ENCODE results near the gene FMO2.

FMO2 gene, protein sequence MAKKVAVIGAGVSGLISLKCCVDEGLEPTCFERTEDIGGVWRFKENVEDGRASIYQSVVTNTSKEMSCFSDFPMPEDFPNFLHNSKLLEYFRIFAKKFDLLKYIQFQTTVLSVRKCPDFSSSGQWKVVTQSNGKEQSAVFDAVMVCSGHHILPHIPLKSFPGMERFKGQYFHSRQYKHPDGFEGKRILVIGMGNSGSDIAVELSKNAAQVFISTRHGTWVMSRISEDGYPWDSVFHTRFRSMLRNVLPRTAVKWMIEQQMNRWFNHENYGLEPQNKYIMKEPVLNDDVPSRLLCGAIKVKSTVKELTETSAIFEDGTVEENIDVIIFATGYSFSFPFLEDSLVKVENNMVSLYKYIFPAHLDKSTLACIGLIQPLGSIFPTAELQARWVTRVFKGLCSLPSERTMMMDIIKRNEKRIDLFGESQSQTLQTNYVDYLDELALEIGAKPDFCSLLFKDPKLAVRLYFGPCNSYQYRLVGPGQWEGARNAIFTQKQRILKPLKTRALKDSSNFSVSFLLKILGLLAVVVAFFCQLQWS

DNA sequence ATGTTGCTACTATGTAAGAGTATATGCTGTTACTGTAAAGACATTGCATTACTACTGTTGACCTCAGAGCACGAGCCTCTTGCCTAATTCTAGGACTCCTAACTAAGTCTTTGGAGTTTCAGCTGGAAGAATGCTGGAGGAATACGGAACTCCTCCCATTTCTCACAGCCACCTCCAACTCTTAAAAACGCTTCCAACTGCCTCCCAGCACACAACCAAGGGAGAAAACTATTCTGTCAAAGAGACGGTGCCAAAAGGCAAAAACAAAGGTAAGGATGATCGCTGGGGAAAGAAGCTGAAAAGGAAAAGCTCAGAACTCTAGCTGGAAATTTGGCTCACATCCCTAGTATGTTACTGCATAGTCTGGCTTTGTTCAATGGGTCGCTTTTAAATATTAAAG lies at the start of gene FMO2:
Gene FMO2, plus strand, starts transcription at position 210 of the 400 bp plus-strand sequence. CDS start 414 bp downstream, outside the sequence.
- no peak for DNase-seq (ENCODE audit: low read depth)

DNA sequence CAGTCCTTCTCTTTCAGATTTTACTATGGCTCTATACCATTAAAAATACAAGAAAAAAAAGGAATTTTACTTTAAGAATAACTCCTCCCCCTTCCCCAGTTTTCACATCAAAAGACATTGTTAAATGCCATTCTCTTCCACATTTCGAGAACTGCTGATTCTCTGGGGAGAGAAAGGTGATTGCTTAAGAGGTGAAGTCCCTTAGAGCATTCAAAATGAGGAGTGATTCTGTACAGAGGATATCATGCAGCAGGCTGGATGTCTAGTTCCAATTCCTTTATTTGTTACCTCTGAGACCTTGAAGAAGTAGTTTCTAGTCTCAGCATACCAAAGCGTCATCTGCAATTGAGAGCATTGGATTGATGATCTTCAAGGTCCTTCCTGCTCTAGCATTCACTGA lies 47.5 kb upstream of the FMO2 start:
- DNase-seq (ENCODE audit: low read depth), result no peak

GRCh38 chr1:171138980-171139379 lies 46.1 kb upstream of the FMO2 start:
- no peak for DNase-seq (ENCODE audit: low read depth)

DNA sequence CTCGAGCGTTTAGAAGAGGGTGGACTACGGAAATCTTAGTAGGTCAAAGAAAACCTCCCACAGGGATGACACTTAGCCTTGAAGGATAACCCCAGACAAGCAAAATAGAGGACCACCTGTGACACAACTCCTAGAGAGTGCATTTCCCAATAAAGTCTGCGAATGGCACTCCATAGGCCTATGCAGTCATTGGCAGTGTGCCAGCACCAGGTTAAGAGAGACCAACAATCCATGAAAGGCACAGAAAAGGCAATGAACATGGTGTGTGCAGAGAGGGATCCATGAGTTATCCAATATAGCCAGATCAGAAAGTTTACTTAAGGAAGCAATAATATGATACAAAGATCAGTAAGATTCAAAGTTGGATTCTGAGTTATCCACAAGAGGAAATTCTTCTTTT lies 45.2 kb upstream of the FMO2 start:
- DNase-seq (ENCODE audit: low read depth), result no peak

DNA sequence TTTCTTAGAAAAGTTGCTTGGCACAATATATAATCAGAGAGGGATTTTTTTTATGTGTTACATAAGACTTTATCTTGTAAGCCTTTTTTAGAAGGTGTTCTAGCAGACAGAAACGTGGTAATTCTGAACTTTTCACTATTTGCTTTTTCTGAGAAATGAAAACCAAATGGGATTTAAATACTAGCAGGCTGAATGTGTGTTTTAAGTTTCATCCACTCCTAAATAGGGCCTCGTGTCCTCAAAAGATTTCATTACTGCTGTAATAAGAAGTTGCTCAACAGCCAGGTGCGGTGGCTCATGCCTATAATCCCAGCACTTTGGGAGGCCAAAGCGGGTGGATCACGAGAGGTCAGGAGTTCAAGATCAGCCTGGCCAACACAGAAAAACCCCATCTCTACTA lies 44.7 kb upstream of the FMO2 start:
- no peak for DNase-seq (ENCODE audit: low read depth)

DNA sequence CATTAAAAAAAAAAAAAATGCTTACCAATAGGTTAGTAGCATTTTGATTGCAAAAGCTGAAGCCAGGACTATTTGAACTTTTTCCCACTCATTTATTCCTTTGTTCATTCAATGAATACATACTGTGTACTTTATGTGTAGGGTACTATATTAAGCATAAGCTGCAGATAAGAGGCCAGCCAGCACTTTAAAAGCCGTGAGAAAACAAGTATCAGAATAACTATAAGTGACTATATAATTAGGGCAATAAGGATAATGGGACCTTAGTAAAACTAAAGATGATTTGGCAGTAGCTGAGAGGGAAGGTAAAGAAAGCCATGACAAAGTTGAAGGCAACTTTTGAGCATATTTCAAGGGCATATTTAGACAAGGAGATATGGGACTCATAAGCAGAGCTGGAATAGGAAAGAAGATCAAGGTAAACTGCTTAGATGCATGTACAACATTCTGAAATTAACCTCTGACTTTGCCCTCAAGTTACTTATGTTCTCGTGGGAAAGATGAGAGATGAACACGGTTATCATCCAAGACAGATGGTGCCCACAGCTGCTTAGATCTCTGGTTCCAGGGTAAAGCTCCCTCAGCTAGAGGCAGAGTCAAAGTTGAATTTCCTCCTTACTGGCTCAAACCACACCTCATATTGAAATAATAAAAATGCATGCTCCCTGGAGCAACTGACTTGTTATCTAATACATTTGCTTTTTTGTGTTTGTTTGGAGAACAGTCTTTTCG lies 44.0 kb upstream of the FMO2 start:
- no peak for DNase-seq (ENCODE audit: low read depth)

GRCh38 chr1:171141688-171142415 lies 43.2 kb upstream of the FMO2 start:
- DNase-seq (ENCODE audit: low read depth), result peak; percentile 99

DNA sequence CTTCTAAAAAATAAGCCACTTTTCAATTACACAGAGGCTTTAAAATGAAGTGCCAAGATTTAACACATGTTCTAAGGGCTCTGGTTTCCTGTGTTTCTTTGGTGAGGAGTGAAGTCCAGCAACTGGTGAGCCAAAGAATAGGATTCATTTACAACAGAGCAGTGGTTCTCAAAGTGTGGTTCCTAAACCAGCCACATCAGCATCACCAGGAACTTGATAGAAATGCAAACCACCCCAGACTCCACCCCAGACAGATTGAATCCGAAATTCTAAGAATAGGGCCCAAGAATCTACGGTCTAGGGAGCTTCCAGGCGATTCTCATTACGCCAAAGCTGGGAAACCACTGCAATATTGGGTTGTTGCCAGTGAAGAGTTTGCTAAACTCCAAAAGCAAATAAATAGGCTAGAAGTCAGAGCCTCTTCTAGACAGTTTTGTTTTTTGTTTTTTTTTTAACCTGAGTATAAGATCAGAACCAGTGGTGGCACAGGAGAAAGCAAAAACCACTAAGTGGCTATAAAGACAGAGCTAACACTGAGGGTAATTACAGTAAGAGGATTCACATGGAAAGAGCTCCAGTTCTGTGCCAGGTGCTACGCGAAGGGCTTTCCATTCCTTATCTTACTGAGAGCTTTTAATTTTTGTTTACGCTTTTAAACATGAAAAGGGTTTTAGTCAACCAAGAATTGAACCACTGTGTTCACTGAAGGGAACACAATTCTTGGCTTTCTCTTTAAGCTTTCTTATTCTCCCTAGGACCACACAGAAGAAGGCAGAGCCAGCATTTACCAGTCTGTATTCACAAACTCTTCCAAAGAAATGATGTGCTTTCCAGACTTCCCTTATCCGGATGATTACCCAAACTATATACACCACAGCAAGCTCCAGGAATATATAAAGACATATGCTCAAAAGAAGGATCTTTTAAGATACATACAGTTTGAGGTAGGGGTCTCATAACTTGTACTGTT lies 42.4 kb upstream of the FMO2 start:
- DNase-seq (ENCODE audit: low read depth), result peak; percentile 91

- no peak for DNase-seq (ENCODE audit: low read depth)
These were observed 34.9 kb upstream of the FMO2 start for GRCh38 chr1:171150156-171150555.

DNA sequence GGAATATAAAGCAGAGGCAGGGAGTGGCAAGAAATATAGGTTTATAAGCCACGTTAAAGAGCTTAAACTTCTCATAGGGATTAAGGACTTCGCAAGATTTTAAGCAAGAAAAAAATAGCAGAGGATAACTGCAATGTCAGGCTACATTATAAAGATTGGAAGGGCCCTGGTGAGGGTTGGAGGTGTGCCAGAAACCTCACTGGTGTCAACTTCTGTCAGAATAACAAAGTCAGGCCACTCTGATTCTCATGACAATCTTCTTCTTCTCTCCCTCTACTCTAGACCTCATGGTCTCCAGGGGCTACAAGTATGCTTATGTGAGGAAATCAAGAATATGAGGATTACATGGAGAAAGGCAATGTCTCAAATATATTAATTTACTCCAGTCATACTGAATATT lies 32.6 kb upstream of the FMO2 start:
- DNase-seq (ENCODE audit: low read depth), result no peak

GRCh38 chr1:171155484-171155883 lies 29.6 kb upstream of the FMO2 start:
- DNase-seq (ENCODE audit: low read depth), result no peak

- peak; percentile 22 for DNase-seq (ENCODE audit: low read depth)
These were observed 27.0 kb upstream of the FMO2 start for GRCh38 chr1:171158096-171158495.

DNA sequence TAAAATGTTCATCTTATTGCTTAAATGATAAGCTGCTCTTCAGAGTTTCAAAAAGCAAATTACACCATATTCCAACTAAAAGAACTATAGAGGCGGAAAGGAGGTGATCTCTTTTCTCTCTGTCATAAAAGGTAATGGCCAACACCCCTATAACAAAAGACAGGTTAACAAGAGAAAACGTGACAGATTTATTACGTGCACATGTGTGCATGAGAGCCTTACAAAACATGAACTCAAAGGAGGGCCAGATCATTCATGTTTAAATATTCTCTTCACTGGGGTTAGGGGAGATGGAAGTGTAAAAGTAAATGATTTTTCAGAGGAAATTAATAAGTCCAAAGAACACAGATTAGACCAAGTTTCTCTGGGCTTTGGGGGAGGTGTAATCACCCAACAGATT lies 26.5 kb upstream of the FMO2 start:
- DNase-seq (ENCODE audit: low read depth), result no peak

DNA sequence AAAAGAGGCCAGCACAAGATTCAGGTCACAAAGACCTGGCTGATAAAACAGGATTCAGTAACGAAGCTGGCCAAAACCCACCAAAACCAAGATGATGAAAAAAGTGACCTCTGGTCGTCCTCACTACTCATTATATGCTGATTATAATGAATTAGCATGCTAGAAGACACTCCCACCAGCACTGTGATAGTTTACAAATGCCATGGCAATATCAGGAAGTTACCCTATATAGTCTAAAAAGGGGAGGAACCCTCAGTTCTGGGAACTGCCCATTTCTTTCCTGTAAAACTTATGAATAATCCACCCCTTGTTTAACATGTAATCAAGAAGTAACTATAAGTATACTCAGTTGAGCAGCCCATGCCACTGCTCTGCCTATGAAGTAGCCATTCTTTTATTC lies 26.0 kb upstream of the FMO2 start:
- no peak for DNase-seq (ENCODE audit: low read depth)

- DNase-seq (ENCODE audit: low read depth), result no peak
These were observed 24.9 kb upstream of the FMO2 start for GRCh38 chr1:171160211-171160610.

GRCh38 chr1:171160639-171161354 lies 24.3 kb upstream of the FMO2 start:
- DNase-seq (ENCODE audit: low read depth), result no peak

DNA sequence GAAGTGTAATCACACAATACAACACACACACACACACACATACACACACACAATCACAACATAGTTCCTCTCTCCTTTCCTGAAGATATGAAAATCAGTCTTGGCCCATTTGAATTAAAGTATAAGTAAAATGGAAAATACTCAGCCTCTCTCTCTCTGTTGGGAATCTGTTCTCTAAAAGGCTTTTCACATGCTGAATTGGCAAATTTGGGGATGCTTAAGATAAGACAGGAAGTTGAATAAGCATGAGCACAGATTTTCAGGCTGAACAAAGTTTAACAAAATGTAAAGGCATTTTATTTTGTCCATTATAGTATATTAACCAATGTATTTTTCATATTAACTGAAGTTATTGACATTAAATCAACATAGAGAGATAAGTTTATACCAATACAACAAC lies 23.7 kb upstream of the FMO2 start:
- no peak for DNase-seq (ENCODE audit: low read depth)

DNA sequence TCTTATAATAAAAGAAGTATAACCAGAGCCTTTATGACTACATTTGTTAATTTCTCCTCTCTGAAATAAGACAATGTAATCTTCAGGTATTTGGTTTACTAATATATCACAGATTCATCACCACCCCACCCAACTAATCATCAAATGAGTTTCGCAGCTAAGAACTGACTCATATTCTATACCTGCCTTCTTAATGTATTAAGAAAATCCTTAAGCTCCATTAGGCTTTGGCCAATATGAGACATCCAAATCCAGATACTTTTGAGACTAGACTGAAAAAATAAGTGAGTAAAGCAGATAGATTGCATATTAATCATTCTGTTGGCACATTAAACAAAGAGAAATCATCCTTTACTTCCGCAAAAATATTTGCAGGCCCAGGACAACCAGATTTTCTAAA lies 18.7 kb upstream of the FMO2 start:
- no peak for DNase-seq (ENCODE audit: low read depth)

- DNase-seq (ENCODE audit: low read depth), result no peak
These were observed 17.3 kb upstream of the FMO2 start for GRCh38 chr1:171167785-171168184.

DNA sequence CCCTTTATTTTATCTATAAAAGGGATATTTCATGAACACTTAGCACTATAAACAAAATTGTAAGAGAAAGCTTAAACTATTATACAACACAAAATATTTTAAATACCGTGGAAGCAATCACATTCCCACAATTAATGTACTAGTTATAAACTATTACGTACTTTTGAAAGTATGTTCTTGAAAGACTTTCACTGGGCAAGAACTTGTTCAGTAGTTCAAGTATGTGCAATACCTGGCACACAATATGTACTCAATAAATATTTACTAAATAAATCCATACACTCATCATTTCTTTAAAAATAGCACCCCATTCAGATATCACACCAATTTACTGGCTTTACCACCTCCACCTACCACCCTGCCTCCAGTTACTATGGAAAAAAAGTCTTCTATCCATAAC lies 12.6 kb upstream of the FMO2 start:
- peak; percentile 9 for DNase-seq (ENCODE audit: low read depth)

- DNase-seq (ENCODE audit: low read depth), result no peak
These were observed 12.0 kb upstream of the FMO2 start for GRCh38 chr1:171173069-171173468.
